Naive thymus-derived CD4-positive, alpha-beta T cell (primary cell): ENCODE measurements around the gene PRDM1. TPM values are rescaled to one million over a fixed set of nuclear protein-coding genes. Genes with fewer than 3 reads are reported as not detected.
A peak's percentile ranks its signal among the peaks of the same experiment; 100 is the strongest.

ENCODE experiments used
- ATAC-seq: fragments of 150-1000 bp; cut with Tn5 transposase; 2 replicates; pipeline ENCODE4 v1.10.0; 2021; ENCODE audit warnings: mild to moderate bottlenecking, moderate library complexity
- CTCF ChIA-PET: fragments of 350-600 bp; sonication (Branson Sonifier 250); formaldehyde crosslinking; loops from one replicate; lab custom pipeline; 2021; ENCODE audit warnings: antibody characterized with exemption; lab: Charles Lee
- POLR2A ChIA-PET: fragments of 350-600 bp; sonication (Branson Sonifier 250); formaldehyde crosslinking; loops from one replicate; lab custom pipeline; 2021; ENCODE audit warnings: antibody characterized with exemption, inconsistent platforms; lab: Charles Lee
- DNase-seq, 9 donors: peaks; one replicate each; pipeline versions ENCODE4 v3.0.0 to v3.0.0-alpha.2; 2020 to 2022; ENCODE audit warnings: mixed read lengths in 1 of 9
- H3K27ac ChIP-seq: one replicate; pipeline ENCODE4 v1.7.0; 2013; ENCODE audit warnings: mild to moderate bottlenecking, low read depth, low read length, moderate library complexity
- H3K27me3 ChIP-seq, 2 donors: one replicate each; pipeline ENCODE4 v1.7.0; 2013; ENCODE audit warnings: low read length in 2 of 2, mild to moderate bottlenecking in 2 of 2, moderate library complexity in 2 of 2; ENCODE audit not compliant: control insufficient read depth in 2 of 2, insufficient read depth in 2 of 2
- H3K36me3 ChIP-seq, 3 experiments: 1 replicate in 2 of 3; 2 replicates in 1 of 3; pipeline ENCODE4 v1.7.0; 2013; ENCODE audit warnings: low read length in 3 of 3, mild to moderate bottlenecking in 3 of 3, moderate library complexity in 1 of 3; ENCODE audit not compliant: insufficient read depth in 3 of 3, control insufficient read depth in 2 of 3
- H3K4me1 ChIP-seq, 2 donors: one replicate each; pipeline ENCODE4 v1.7.0; 2013; ENCODE audit warnings: low read length in 2 of 2, mild to moderate bottlenecking in 2 of 2, moderate library complexity in 1 of 2; ENCODE audit not compliant: control insufficient read depth in 2 of 2, insufficient read depth in 2 of 2
- H3K4me3 ChIP-seq: 2 replicates; pipeline ENCODE4 v1.7.0; 2013; ENCODE audit warnings: mild to moderate bottlenecking, low read length
- H3K9me3 ChIP-seq, 3 experiments: 1 replicate in 2 of 3; 2 replicates in 1 of 3; pipeline ENCODE4 v1.7.0; 2013; ENCODE audit warnings: low read length in 3 of 3; ENCODE audit not compliant: control insufficient read depth in 2 of 3
- H3K27ac Mint-ChIP-seq, 9 donors: one replicate each; pipeline ENCODE4 v1.8.0; 2020 to 2022; ENCODE audit warnings: mixed read lengths in 9 of 9, mild to moderate bottlenecking in 8 of 9, moderate library complexity in 5 of 9, inconsistent platforms in 2 of 9
- H3K27me3 Mint-ChIP-seq, 5 donors: one replicate each; pipeline ENCODE4 v1.8.0; 2021 to 2022; ENCODE audit warnings: mixed read lengths in 5 of 5, mild to moderate bottlenecking in 1 of 5
- H3K36me3 Mint-ChIP-seq, 5 donors: one replicate each; pipeline ENCODE4 v1.8.0; 2020 to 2022; ENCODE audit warnings: mixed read lengths in 5 of 5, mild to moderate bottlenecking in 3 of 5, inconsistent platforms in 1 of 5
- H3K4me1 Mint-ChIP-seq, 7 donors: one replicate each; pipeline ENCODE4 v1.8.0; 2020 to 2022; ENCODE audit warnings: mixed read lengths in 7 of 7, mild to moderate bottlenecking in 3 of 7, inconsistent platforms in 1 of 7
- H3K4me3 Mint-ChIP-seq, 10 donors: one replicate each; pipeline ENCODE4 v1.8.0; 2020 to 2022; ENCODE audit warnings: mild to moderate bottlenecking in 10 of 10, mixed read lengths in 10 of 10, moderate library complexity in 6 of 10, inconsistent platforms in 2 of 10
- H3K9me3 Mint-ChIP-seq, 11 donors: one replicate each; pipeline ENCODE4 v1.8.0; 2020 to 2022; ENCODE audit warnings: mixed read lengths in 11 of 11, mild to moderate bottlenecking in 4 of 11, inconsistent platforms in 1 of 11, moderate library complexity in 1 of 11
- intact Hi-C, 2 donors: fragments of 100-400 bp; cut with micrococcal nuclease; formaldehyde crosslinking; loops; one replicate each; pipeline ENCODE4 v1.15.1; 2023
- polyA plus RNA-seq, 2 donors: library from polyadenylated mRNA; unstranded; fragments of 300-500 nt; fragmentation: Illumina TruSeq; gene quantifications; one replicate each; pipeline ENCODE4 v1.2.3, GENCODE V29; 2021
- total RNA-seq, 6 experiments: library from RNA in 5 of 6; stranded (reverse) in 5 of 6; gene quantifications; 1 replicate in 5 of 6; 2 replicates in 1 of 6; pipeline ENCODE4 v1.2.3 and lab custom pipeline; 2021 to 2026

PRDM1 gene
- total and polyA plus RNA-seq, 7 experiments from 2014 or later = 2.0 to 64.1 (median 5.6) TPM

GRCh38 chr6:106085692-106085983 lies 498 bp upstream of the PRDM1 start:
- no peaks in the 10 kb centered on the region for H3K36me3 ChIP-seq
- H3K9me3 Mint-ChIP-seq = no peaks in the 10 kb centered on the region
- peaks cover 52 to 87% (median 76%) of the 10 kb centered on the region in 7 donors for H3K4me1 Mint-ChIP-seq
- no peaks in the 10 kb centered on the region for H3K9me3 ChIP-seq
- CTCF ChIA-PET = interaction anchor here (0.7 to 1.0 kb wide), 2 partner anchors 138 to 166 kb away, joined by 3 read pairs; no protein-coding TSS in a partner anchor
- POLR2A ChIA-PET = interaction anchor here (1.0 to 1.3 kb wide), 2 partner anchors 9 to 92 kb away, joined by 4 read pairs; no protein-coding TSS in a partner anchor
- H3K4me3 Mint-ChIP-seq = peak overlapping the region; percentile 84 to 96 (median 90)
- peaks cover 50 to 55% of the 10 kb centered on the region in 2 donors for H3K4me1 ChIP-seq
- no peak overlapping the region for H3K27ac ChIP-seq
- DNase-seq (no peak), ATAC-seq (no peak)
- H3K4me3 ChIP-seq = peak overlapping the region; percentile 63
- intact Hi-C loops = no loop called here
- peaks cover 10 to 44% (median 18%) of the 10 kb centered on the region in 5 donors for H3K27me3 Mint-ChIP-seq
- H3K27ac Mint-ChIP-seq = peak overlapping the region in 7 of 9 donors; percentile 37 to 92 (median 80)
- peaks cover 0 to 14% of the 10 kb centered on the region in 2 donors for H3K27me3 ChIP-seq
- peaks cover 0 to 41% (median 0%) of the 10 kb centered on the region in 5 donors for H3K36me3 Mint-ChIP-seq

- H3K36me3 ChIP-seq = no peaks in the 10 kb centered on the region
- Mint-ChIP-seq H3K27me3 (peaks cover 10 to 47% (median 18%) of the 10 kb centered on the region in 5 donors), H3K27ac (peak overlapping the region in 2 of 9 donors; percentile 80 to 86), H3K9me3 (no peaks in the 10 kb centered on the region), H3K4me3 (peak overlapping the region in 9 of 10 donors; percentile 71 to 96 (median 89)), H3K4me1 (peaks cover 52 to 87% (median 74%) of the 10 kb centered on the region in 7 donors), H3K36me3 (peaks cover 0 to 50% (median 0%) of the 10 kb centered on the region in 5 donors)
- CTCF ChIA-PET = interaction anchor here (1.0 to 1.5 kb wide), 3 partner anchors 30 to 137 kb away, joined by 3 to 5 read pairs (median 4); no protein-coding TSS in a partner anchor
- DNase-seq = no peak
- POLR2A ChIA-PET = interaction anchor here (0.7 to 1.2 kb wide), 4 partner anchors 8 to 95 kb away, joined by 3 to 6 read pairs (median 4); no protein-coding TSS in a partner anchor
- no peak overlapping the region for H3K27ac ChIP-seq
- intact Hi-C loops = loop anchor here (1.0 to 2.0 kb wide), 11 partner anchors 11 to 602 kb away; no protein-coding TSS in a partner anchor
- H3K9me3 ChIP-seq = no peaks in the 10 kb centered on the region
- ATAC-seq = no peak
- H3K4me1 ChIP-seq = peaks cover 50 to 63% of the 10 kb centered on the region in 2 donors
- peak overlapping the region; percentile 63 for H3K4me3 ChIP-seq
- H3K27me3 ChIP-seq = peaks cover 0 to 14% of the 10 kb centered on the region in 2 donors
Measured at GRCh38 chr6:106086814-106087175, 659 bp downstream of the PRDM1 start.

- CTCF ChIA-PET = interaction anchor here (0.6 to 1.5 kb wide), 5 partner anchors 8 to 135 kb away, joined by 3 to 5 read pairs (median 3); no protein-coding TSS in a partner anchor
- no peaks in the 10 kb centered on the region for H3K9me3 ChIP-seq
- no peak overlapping the region for H3K27ac ChIP-seq
- H3K36me3 ChIP-seq = no peaks in the 10 kb centered on the region
- ATAC-seq (no peak), DNase-seq (no peak)
- peaks cover 0 to 57% (median 0%) of the 10 kb centered on the region in 5 donors for H3K36me3 Mint-ChIP-seq
- H3K27me3 Mint-ChIP-seq = peaks cover 6 to 47% (median 18%) of the 10 kb centered on the region in 5 donors
- H3K4me1 Mint-ChIP-seq = peaks cover 45 to 86% (median 70%) of the 10 kb centered on the region in 7 donors
- H3K4me1 ChIP-seq = peaks cover 47 to 72% of the 10 kb centered on the region in 2 donors
- peaks cover 0 to 14% of the 10 kb centered on the region in 2 donors for H3K27me3 ChIP-seq
- H3K4me3 Mint-ChIP-seq = peak overlapping the region; percentile 71 to 96 (median 88)
- intact Hi-C loops = loop anchor here in 1 of 2 donors (2.0 kb wide), 4 partner anchors 15 to 603 kb away; no protein-coding TSS in a partner anchor
- no peaks in the 10 kb centered on the region for H3K9me3 Mint-ChIP-seq
- peak overlapping the region in 7 of 9 donors; percentile 19 to 82 (median 49) for H3K27ac Mint-ChIP-seq
- POLR2A ChIA-PET = interaction anchor here (1.2 kb wide), 2 partner anchors 10 to 12 kb away, joined by 5 to 6 read pairs; no protein-coding TSS in a partner anchor
- H3K4me3 ChIP-seq = peak overlapping the region; percentile 63
Measured at GRCh38 chr6:106087548-106088325, 1.6 kb downstream of the PRDM1 start.

GRCh38 chr6:106090001-106090400 lies 3.9 kb downstream of the PRDM1 start:
- Histone ChIP-seq H3K4me1 (peaks cover 34 to 77% of the 10 kb centered on the region in 2 donors), H3K27ac (no peak overlapping the region), H3K9me3 (no peaks in the 10 kb centered on the region), H3K27me3 (peaks cover 0 to 14% of the 10 kb centered on the region in 2 donors), H3K36me3 (no peaks in the 10 kb centered on the region), H3K4me3 (no peak overlapping the region)
- CTCF ChIA-PET = interaction anchor here (0.5 to 2.4 kb wide), 8 partner anchors 9 to 605 kb away, joined by 3 to 21 read pairs (median 4); no protein-coding TSS in a partner anchor
- Mint-ChIP-seq H3K4me3 (peak overlapping the region in 2 of 10 donors; percentile 48 to 84), H3K9me3 (no peaks in the 10 kb centered on the region), H3K36me3 (peaks cover 0 to 67% (median 0%) of the 10 kb centered on the region in 5 donors), H3K27me3 (peaks cover 3 to 47% (median 18%) of the 10 kb centered on the region in 5 donors), H3K4me1 (peaks cover 30 to 86% (median 63%) of the 10 kb centered on the region in 7 donors), H3K27ac (peak overlapping the region in 4 of 9 donors; percentile 11 to 69 (median 30))
- intact Hi-C loops = loop anchor here (1.0 to 10.0 kb wide), 4 partner anchors 133 to 355 kb away; no protein-coding TSS in a partner anchor
- ATAC-seq = no peak
- no peak for DNase-seq
- POLR2A ChIA-PET = interaction anchor here (0.6 to 1.3 kb wide), 6 partner anchors 9 to 515 kb away, joined by 3 to 5 read pairs (median 3); no protein-coding TSS in a partner anchor

- peaks cover 0 to 14% of the 10 kb centered on the region in 2 donors for H3K27me3 ChIP-seq
- peaks cover 0 to 81% (median 0%) of the 10 kb centered on the region in 5 donors for H3K36me3 Mint-ChIP-seq
- peaks cover 33 to 90% (median 67%) of the 10 kb centered on the region in 7 donors for H3K4me1 Mint-ChIP-seq
- ATAC-seq (no peak), DNase-seq (no peak)
- H3K9me3 ChIP-seq = no peaks in the 10 kb centered on the region
- peak overlapping the region in 1 of 9 donors; percentile 70 for H3K27ac Mint-ChIP-seq
- CTCF ChIA-PET = interaction anchor here (0.7 to 1.5 kb wide), 2 partner anchors 129 to 131 kb away, joined by 4 to 8 read pairs; no protein-coding TSS in a partner anchor
- no peaks in the 10 kb centered on the region for H3K36me3 ChIP-seq
- peaks cover 0 to 36% (median 14%) of the 10 kb centered on the region in 5 donors for H3K27me3 Mint-ChIP-seq
- H3K4me3 ChIP-seq = no peak overlapping the region
- intact Hi-C loops = loop anchor here (1.0 to 10.0 kb wide), 2 partner anchors 131 to 353 kb away; no protein-coding TSS in a partner anchor
- peak overlapping the region in 1 of 10 donors; percentile 56 for H3K4me3 Mint-ChIP-seq
- POLR2A ChIA-PET = interaction anchor here (1.0 kb wide), 1 partner anchor 101 kb away, joined by 3 read pairs; no protein-coding TSS in a partner anchor
- H3K27ac ChIP-seq = no peak overlapping the region
- H3K9me3 Mint-ChIP-seq = no peaks in the 10 kb centered on the region
- peaks cover 29 to 73% of the 10 kb centered on the region in 2 donors for H3K4me1 ChIP-seq
Measured at GRCh38 chr6:106092279-106092678, 6.1 kb downstream of the PRDM1 start.
